ENCODE results near the gene BATF.
A peak's percentile ranks its signal among the peaks of the same experiment; 100 is the strongest.
"Not testable (repeated sequence)": the region's sequence is repeated elsewhere in the genome, so short reads cannot be mapped to it uniquely, and the experiment has no call there.

Gene BATF

DNA sequence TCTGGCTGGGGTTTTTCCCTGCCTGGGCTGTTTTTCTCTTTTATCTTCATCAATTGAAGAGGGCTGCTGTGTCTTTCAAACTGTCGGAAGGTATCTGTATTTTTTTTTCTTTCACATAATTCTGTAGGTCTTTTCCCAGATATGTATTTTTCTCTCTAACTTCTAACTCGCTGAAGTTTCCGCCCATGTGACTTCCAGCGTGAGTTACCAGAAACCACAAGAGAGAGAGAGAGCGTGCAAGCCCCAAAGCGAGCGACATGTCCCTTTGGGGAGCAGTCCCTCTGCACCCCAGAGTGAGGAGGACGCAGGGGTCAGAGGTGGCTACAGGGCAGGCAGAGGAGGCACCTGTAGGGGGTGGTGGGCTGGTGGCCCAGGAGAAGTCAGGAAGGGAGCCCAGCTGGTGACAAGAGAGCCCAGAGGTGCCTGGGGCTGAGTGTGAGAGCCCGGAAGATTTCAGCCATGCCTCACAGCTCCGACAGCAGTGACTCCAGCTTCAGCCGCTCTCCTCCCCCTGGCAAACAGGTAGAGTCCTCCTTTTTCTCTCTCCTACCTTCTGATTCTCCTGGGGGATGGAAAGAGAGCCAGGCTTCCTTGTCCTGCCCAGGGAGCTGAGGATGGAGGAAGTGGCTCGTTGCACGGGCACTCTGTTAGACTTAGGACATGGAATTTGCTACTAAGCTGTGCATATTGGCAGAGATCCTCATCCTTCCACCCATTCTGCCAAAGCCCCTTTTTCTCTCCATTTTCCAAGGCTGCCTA, at the start of gene BATF:
Gene BATF, plus strand, starts transcription at position 246 of the 759 bp plus-strand sequence. Its CDS starts 214 bp downstream, at position 460.
- DNase-seq, result peak; percentile 70

GRCh38 chr14:75474127-75474526, 48.1 kb upstream of the BATF start:
- DNase-seq, result not testable (repeated sequence)

DNA sequence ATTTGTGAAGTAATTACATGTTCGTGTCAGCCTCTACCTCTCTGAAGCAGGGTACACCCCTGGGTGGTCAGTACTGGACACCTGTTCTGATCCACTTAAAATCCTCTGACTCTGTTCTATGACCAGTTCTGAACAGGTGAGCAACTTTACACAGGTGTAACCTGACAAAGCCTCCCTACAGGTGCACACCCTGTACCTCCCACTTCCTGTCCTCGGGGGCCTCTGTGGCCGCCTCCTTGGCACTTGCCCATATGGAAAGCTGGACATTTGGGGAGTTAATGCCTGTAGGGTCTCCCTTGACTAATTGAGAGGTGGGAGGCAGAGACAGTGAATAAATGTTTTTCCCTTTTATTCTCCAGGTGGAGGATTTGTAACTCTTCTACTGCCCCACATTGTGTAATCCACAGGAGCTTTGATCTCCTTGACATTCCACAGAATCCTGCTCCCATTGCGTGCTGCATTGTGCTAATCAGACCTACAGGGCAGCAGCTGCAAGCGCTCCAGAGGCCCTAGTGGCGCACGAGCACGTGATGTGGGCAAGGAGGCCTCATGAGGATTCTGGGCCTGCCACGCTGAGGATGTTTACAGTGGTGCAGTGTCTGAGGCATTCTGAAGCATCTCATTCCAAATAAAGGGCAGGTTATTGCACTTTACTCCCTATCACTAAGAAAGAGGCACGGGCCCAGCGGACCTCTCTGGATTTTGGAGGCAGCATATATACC, 45.8 kb upstream of the BATF start:
- DNase-seq, result no peak

GRCh38 chr14:75477881-75478280, 44.4 kb upstream of the BATF start:
- DNase-seq, result no peak

DNA sequence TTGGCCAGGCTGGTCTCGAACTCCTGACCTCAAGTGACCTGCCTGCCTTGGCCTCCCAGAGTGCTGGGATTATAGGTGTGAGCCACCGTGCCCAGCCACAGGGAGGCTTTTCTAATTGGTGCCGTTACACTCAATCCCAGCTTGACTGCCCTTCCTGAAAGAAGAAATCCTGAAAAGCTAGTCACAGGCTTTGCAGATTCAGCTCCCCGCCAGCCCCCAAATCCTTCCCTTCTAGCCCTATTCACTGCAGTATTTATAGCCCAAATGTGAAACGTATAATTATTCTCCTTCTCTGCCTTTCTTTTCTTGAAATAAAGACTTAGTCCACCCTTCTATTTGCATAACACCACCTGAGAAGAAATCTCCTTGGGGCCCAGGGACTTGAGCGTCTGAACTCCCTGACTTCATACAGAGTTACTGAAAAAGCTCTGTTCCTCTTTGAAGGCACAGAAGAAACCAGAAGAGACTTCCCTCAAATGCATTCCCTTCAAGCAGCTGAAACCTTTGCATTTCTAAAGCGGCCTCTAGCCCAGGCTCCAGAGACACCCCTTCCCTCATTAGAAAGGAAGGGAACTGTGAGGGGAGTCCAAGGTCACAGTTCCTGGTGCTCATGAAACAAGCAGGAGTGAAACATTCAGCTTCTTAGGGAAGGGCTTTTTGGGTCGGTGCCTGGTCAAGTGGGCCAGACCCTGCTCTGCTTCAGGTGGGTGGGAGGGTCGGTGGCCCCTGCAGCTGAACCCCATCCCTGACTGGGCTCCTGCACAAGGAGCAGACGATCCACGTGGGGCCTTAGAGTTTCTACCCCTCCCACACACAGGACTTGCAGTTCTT, 42.3 kb upstream of the BATF start:
- no peak for DNase-seq

DNA sequence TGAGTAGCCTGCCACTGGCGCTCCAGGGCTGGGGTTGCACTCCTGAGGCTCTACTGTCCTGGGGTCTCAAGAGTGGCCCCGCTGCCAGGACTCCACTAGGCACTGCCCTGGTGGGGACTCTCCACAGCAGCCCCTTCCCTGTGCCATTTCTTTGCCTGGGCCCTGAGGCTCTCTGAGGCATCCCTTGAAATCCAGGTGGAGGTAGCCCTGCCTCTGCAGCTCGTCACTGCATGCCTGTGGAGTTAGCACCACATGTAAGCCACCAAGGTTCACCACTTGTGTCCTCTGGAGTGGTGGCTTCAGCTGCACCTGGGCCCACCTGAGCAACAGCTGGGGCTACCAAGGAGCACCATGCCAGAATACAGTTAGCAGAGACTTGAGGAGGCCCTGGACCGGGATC, 39.9 kb upstream of the BATF start:
- no peak for DNase-seq

DNA sequence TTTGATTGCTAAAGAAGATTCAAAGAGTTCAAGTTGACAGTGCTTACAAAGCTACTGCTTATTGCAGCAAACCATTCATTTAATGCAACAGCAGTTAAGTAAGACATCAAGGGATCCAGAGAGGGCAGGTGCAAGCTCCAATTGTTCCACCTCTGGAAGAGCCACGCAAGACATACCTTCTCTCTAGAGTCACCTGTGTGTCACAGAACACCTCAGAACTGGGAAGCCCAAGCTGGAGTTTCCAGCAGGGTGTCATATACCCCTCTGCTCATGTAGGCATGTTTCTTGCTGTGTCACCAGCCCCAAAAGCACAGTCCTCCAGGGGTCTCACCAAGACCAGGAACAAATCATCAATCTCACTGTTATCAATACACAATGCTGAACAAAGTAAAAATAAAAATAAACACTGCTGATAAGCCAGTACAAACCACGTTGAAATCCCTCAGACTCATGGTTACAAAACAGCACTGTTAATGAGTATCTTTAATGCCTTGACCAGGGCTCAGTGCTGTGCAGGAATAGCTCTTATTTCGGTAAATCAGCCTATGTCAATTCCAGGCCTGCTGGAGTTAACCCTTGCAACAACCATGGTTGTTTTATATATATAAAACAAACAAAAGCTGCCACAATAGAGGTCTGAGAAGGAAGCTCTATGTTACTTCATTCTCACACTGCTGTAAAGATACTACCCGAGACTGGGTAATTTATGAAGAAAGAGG, 37.4 kb upstream of the BATF start:
- DNase-seq, result no peak

DNA sequence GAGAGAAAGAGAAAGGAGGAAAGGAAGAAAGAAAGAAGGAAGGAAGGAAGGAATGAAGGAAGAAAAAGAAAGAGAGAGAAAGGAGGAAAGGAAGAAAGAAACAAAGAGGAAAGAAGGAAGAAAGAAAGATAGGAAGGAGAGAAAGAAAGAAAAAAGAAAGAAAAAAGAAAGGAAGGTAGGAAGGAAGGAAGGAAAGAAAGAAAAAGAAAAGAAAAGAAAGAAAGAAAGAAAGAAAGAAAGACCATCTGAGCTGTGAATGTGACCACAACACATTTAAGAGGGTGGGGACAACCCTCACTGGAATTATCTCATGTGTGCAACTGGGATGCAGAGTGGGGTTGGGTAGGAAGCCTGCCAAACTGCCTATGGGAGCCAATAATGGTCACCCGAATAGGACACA, 36.0 kb upstream of the BATF start:
- DNase-seq, result no peak

DNA sequence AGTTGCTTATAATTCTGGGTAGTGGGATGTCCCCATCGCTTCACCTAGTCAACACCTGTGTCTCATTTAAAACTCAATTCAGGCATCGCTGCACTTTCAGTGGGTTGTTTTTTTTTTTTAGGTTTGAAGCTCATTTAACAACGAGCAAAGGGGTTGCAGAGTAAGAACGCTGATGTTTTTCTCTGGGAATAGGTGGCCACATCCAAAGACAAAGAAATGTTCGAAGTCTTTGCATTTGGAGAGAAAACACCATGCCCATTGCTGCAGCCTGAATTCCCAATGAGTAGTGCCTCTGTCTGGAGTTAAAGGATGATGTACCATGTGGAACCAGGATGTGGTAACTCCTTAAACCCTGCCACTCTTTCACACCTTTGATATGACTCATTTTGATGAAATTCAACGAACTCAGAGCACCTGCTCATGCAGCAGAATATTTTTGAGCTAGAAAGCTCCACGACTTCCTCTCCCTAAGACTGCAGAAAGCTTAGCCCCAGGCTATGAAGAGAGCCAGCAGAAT, 35.1 kb upstream of the BATF start:
- DNase-seq, result no peak

DNA sequence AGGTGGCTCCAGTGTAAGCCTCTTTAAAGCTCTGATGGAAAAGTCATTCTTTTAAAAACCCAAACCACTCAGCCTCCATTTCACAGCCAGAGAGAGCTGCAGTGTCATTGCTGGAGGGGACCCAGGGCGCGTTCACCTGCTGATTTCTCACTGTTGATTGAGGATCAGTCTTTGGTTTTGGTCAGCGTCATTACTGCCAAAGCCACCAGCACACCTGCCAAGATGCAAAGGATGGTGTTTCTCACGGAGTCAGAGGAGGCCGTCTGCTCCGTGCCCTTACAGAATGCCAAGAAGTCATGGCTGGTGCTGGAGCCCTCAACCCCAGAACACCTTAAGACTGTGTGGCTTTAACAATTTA, 32.8 kb upstream of the BATF start:
- no peak for DNase-seq

DNA sequence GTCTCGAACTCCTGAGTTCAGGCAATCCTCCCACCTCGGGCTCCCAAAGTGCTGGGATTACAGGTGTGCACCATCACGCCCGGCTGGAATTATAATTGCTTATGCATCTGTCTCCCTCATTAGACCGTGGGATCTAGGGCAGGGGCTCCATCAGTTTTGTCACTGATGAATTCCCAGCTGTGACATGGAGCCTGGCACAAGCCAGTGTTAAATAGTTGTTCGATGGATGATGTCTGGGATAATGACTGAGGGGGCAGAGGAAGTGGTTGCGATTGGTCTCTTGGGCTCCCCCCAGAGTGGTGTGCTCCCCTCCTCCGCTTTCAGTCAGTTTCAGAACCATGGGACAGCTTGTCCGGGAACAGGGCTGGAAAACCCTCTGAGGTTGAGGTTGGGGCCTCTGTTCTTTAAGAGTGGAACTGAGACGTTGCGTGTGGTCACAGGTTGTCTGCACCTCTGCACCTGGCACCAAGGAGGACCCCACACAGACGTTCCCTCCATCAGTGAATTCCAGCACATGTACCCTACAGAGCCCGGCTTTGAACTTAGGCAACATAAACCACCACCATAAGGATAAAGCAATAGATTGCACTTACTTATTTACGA, 30.8 kb upstream of the BATF start:
- no peak for DNase-seq

GRCh38 chr14:75492832-75493591, 29.3 kb upstream of the BATF start:
- DNase-seq, result no peak

DNA sequence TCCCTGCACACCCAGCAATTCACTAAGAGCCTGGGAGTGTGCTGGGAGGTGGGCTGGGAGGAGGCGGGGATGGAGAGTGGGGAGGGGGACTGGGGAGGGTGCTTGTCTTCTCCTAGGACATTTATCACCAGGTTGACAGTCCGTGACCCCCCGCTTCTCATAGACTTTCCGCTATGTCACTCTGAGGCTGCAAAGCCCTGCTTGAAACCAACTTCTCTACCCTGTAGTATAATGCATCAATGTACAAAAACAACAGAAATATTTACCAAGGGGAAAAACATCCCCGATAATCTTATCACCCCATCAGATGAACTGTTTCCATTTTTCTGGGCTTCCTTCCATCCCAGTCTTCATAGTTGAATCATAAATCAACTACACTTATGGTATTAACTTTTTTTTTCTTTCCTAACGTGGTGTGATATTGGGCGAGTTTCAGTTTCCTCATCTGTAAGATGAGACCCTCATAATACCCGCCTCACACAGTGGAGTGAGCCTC, 28.6 kb upstream of the BATF start:
- no peak for DNase-seq

DNA sequence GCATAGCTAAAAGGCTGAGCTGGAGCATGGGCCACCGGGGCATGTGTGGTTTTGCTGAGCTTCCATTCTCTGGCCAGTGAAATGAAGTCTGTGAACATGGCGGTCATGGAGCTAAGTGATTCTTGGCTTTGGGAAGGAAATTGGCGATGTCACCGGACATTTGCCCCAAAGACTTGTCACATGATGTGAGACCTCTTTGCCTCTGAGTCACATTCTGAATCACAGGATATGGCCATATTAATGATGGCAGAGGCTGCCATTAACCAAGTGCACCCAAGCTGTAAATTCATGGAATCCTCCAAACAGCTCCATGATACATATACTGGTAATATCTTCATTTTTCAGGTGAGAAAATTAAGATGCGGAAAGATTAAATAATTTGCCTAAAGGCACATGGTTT, 27.4 kb upstream of the BATF start:
- DNase-seq, result no peak

- DNase-seq, result no peak
Measured at GRCh38 chr14:75495399-75495798, 26.9 kb upstream of the BATF start.

DNA sequence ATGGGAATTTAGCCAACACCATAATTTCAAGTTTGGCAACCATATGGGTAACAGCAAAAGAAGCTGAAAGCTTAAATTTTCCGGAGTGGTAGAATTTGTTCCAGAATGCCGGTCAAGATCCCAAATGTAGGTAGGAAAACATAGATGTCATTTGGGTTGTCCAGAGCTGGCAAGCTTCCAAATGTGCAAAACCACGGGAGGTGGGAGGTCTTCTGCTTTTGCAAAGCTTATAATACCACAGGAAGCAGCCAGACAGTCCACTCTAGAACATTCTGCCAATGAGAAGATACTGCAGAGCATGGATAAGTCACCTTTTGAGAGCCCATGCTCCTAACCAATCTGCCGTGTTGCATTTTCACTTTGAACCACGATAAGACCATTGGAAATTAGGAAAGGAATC, 26.4 kb upstream of the BATF start:
- DNase-seq, result no peak

DNA sequence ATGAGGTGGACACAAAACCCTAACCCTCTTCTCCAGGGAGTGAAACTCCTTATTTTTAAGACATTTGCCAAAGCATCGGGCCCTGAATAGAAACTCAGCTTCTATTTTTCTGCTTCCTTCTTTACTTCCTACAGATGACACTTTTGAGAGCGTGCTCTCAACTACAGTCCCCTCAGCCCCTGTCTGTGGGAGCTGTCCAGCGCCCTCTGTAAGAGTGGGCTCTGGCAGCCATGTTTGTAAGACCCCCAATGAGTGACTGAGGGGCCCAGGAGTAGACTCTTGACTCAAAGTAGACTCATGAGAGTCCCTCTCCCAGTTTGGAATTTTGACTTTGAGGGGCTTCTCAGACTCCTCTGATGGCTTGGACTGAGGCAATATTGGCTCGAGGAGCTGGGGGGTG, 25.5 kb upstream of the BATF start:
- DNase-seq, result no peak

GRCh38 chr14:75497191-75497590, 25.1 kb upstream of the BATF start:
- peak; percentile 56 for DNase-seq

- DNase-seq, result no peak
Measured at GRCh38 chr14:75497701-75498100, 24.6 kb upstream of the BATF start.

- DNase-seq, result no peak
Measured at GRCh38 chr14:75499084-75499875, 23.0 kb upstream of the BATF start.

DNA sequence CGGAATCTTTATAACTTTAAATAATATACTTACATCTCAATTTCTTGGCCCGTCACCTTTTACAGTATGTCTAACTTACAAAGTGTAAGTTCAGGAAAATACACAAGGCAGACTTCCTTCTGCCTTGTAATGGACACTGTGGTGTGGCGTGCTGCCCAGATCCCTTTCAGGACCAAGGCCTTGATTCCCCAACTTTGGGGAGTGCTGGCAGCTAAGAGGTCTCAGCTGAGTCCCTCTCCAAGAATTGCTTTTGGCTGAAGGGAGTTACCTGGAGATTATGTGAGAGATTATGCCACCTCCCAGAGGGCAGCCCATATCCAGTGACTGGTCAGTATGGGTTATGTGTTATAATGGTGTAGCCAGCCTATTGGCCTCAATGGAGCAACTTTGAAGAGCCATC, 21.2 kb upstream of the BATF start:
- DNase-seq, result no peak

Measured in KG1 (cell line).